ENCODE results near the gene CSF1. TPM values are rescaled to one million over a fixed set of nuclear protein-coding genes. Genes with fewer than 3 reads are reported as not detected.

The CSF1 gene
- total and polyA plus RNA-seq, 2 experiments from 2014 or later = 1.4 to 3.5 TPM

DNA sequence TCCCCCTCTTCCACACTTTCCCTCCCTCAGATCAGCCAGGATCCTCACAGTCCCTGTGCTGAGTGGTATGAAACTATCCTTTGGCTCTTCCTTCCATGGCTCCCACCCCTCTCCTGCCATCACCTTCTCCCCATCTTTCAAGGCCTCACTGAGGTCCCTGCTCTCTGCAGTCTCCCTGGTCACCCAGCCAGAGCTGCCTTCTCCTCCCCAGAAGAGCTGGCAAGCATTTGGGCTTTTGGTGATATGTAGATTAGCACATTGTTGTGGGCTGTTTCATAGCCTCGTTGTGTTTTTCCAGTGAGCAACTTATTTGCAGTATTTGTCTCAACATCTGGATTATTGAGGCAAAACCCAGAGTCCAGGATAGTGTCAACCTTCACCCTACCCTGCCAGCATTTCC lies 2.2 kb downstream of the CSF1 start:
- no peak overlapping the region for H2AFZ ChIP-seq
- no peaks in the 10 kb centered on the region for H3K36me3 ChIP-seq (ENCODE audit: insufficient read depth)
- Mint-ChIP-seq H3K4me1 (peaks cover 27% of the 10 kb centered on the region), H3K9me3 (no peaks in the 10 kb centered on the region), H3K4me3 (no peak overlapping the region; the same call in 2 of the 3 replicates), H3K36me3 (ENCODE audit: low read depth) (peaks cover 3% of the 10 kb centered on the region), H3K27ac (no peak overlapping the region), H3K27me3 (ENCODE audit: insufficient read depth, low read depth, poor library complexity) (peaks cover 41% of the 10 kb centered on the region)
- H3K27ac ChIP-seq (ENCODE audit: low read depth) = no peak overlapping the region
- H3K4me3 ChIP-seq = no peak overlapping the region
- TF ChIP-seq ZNF114 (CRISPR knock-in tag; IDR thresholded peaks at IDR 0.05) (no peak), CREB1 (CRISPR knock-in tag; IDR thresholded peaks at IDR 0.05; ENCODE audit: low read depth) (no peak), JUNB (IDR thresholded peaks at IDR 0.05; ENCODE audit: unreplicated experiment) (no peak), ZNF331 (CRISPR knock-in tag; IDR thresholded peaks at IDR 0.05; ENCODE audit: low read depth) (no peak), EZH2 (IDR thresholded peaks at IDR 0.05; ENCODE audit: low read depth, unreplicated experiment) (no peak)
- H3K4me1 ChIP-seq (ENCODE audit: insufficient read depth) = peaks cover 21% of the 10 kb centered on the region
- H3K27me3 ChIP-seq (ENCODE audit: insufficient read depth) = peaks cover 52% of the 10 kb centered on the region
- no peaks in the 10 kb centered on the region for H4K20me1 ChIP-seq (replicated peaks; ENCODE audit: insufficient read depth)
- ATAC-seq = no peak
- H3K4me2 ChIP-seq = no peak overlapping the region
- DNase-seq (ENCODE audit: low spot score) = no peak
- no peaks in the 10 kb centered on the region for H3K79me2 ChIP-seq (replicated peaks; ENCODE audit: insufficient read depth)
- H3F3A ChIP-seq (replicated peaks; ENCODE audit: low read depth) = 0 out of 2 replicates have a peak, but pooled peaks cover 3% of the 10 kb centered on the region
- no peaks in the 10 kb centered on the region for H3K9me2 ChIP-seq (ENCODE audit: insufficient read depth)

DNA sequence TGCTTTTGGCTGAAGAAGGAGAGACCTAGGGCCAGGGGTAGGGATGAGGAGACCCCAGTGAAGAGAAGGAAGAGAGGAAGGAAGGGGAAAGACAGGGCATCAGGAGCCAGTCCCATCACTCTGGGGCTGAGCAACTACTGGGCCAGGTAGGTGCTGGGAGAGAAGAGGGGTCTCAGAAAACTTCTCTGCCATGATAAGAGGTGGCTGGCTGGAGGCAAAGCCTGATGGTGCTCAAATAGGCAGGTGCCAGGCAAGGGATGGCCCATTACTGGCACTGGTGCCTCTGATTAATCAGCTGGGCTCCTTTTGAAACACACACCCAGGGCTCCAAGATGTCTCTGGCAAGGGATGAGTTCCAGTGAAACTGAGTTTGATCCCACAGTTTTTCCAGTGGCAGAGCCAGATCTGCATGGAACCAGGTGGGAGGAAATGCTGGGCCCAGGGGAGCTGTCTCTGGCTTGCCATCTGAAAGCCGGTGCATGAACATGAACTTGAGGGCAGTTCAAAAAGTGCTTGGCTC lies 2.8 kb downstream of the CSF1 start:
- Histone ChIP-seq H3F3A (replicated peaks; ENCODE audit: low read depth) (0 out of 2 replicates have a peak, but pooled peaks cover 3% of the 10 kb centered on the region), H3K27ac (ENCODE audit: low read depth) (no peak overlapping the region), H3K4me3 (no peak overlapping the region), H4K20me1 (replicated peaks; ENCODE audit: insufficient read depth) (no peaks in the 10 kb centered on the region), H2AFZ (no peak overlapping the region), H3K4me1 (ENCODE audit: insufficient read depth) (peaks cover 21% of the 10 kb centered on the region), H3K4me2 (no peak overlapping the region), H3K36me3 (ENCODE audit: insufficient read depth) (no peaks in the 10 kb centered on the region), H3K27me3 (ENCODE audit: insufficient read depth) (peaks cover 47% of the 10 kb centered on the region), H3K79me2 (replicated peaks; ENCODE audit: insufficient read depth) (no peaks in the 10 kb centered on the region), H3K9me2 (ENCODE audit: insufficient read depth) (no peaks in the 10 kb centered on the region)
- no peak overlapping the region for H3K4me3 Mint-ChIP-seq
- no peak for DNase-seq (ENCODE audit: low spot score)
- peaks cover 38% of the 10 kb centered on the region for H3K27me3 Mint-ChIP-seq (ENCODE audit: insufficient read depth, low read depth, poor library complexity)
- ATAC-seq = no peak
- TF ChIP-seq EZH2phosphoT487 (IDR thresholded peaks at IDR 0.05; ENCODE audit: unreplicated experiment) (no peak), JUNB (IDR thresholded peaks at IDR 0.05; ENCODE audit: unreplicated experiment) (no peak), CREB1 (CRISPR knock-in tag; IDR thresholded peaks at IDR 0.05; ENCODE audit: low read depth) (no peak), ETS1 (IDR thresholded peaks at IDR 0.05) (no peak), NANOG (IDR thresholded peaks at IDR 0.05; ENCODE audit: borderline replicate concordance) (no peak), EZH2 (IDR thresholded peaks at IDR 0.05; ENCODE audit: low read depth, unreplicated experiment) (no peak), ZNF331 (CRISPR knock-in tag; IDR thresholded peaks at IDR 0.05; ENCODE audit: low read depth) (no peak), ZNF114 (CRISPR knock-in tag; IDR thresholded peaks at IDR 0.05) (no peak), POLR2AphosphoS5 (IDR thresholded peaks at IDR 0.05; ENCODE audit: low read depth) (no peak)
- TF ChIP-seq, protein P1, sequence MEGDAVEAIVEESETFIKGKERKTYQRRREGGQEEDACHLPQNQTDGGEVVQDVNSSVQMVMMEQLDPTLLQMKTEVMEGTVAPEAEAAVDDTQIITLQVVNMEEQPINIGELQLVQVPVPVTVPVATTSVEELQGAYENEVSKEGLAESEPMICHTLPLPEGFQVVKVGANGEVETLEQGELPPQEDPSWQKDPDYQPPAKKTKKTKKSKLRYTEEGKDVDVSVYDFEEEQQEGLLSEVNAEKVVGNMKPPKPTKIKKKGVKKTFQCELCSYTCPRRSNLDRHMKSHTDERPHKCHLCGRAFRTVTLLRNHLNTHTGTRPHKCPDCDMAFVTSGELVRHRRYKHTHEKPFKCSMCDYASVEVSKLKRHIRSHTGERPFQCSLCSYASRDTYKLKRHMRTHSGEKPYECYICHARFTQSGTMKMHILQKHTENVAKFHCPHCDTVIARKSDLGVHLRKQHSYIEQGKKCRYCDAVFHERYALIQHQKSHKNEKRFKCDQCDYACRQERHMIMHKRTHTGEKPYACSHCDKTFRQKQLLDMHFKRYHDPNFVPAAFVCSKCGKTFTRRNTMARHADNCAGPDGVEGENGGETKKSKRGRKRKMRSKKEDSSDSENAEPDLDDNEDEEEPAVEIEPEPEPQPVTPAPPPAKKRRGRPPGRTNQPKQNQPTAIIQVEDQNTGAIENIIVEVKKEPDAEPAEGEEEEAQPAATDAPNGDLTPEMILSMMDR (conservative IDR thresholded peaks at IDR 0.05; ENCODE audit: low read depth in 2 of 2) = no peak
- H3K4me1 Mint-ChIP-seq = peaks cover 27% of the 10 kb centered on the region
- no peaks in the 10 kb centered on the region for H3K9me3 Mint-ChIP-seq
- no peak overlapping the region for H3K27ac Mint-ChIP-seq
- peaks cover 8% of the 10 kb centered on the region for H3K36me3 Mint-ChIP-seq (ENCODE audit: low read depth)

Measured in GM23338 (cell line).